ENCODE measurements around the gene FAM3B.

GRCh38 chr21:41321908-41322495 is 5.4 kb downstream of the FAM3B start:
- TF ChIP-seq CTCF (IDR thresholded peaks at IDR 0.05) (no peak), POLR2A (IDR thresholded peaks at IDR 0.05) (no peak)
